Stimulated activated CD4-positive, alpha-beta T cell treated with anti-CD3 and anti-CD28 coated beads, Interleukin-12 subunit alpha, Interleukin-12 subunit beta, amount 100 ng/mL, for 48 hours (primary cell): ENCODE measurements around the gene MAB21L2.
"Not testable (repeated sequence)": the region's sequence is repeated elsewhere in the genome, so short reads cannot be mapped to it uniquely, and the experiment has no call there.

Experiments used
- DNase-seq, 3 donors: peaks; one replicate each; pipeline ENCODE4 v3.0.0-alpha.2; 2020; ENCODE audit warnings: low read depth in 2 of 3, low spot score in 1 of 3

The MAB21L2 gene

DNA sequence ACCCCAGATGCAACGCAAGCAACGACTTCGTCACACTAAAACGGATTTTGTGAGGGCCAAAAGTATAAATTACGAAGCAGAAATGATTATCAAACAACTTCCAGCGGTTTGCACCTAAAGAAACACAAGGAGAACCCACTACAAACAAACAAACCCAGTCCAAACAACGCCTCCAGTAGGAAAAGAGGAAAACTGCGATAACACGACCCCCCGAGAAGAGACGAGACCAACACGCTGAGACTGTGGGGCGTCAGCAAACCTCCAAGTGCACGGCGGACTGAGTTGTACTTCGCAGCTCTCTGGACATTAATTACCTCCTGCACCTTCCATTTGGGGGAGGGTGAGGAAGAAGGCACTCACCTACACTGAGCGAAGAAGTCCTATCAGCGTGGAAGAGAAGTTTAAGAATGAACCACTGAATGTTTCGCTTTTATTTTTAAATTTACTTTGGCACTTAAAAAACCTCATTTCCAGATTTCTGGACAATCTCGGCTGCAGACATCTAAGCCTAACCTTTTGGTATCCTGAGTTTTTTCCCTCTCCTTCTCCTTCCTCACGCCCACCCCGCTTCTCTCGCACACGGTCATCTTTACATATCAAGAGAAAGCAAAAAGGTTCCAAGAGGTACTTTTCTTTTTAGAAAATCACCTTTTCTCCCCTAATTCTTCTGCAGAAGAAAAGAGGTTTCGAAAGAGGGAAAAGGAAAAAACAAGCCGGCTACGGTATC is at the start of gene MAB21L2:
TSS of gene MAB21L2 (plus strand) at position 6 of the 727 bp plus-strand sequence. CDS start 879 bp downstream, outside the sequence.
- DNase-seq = no peak

DNA sequence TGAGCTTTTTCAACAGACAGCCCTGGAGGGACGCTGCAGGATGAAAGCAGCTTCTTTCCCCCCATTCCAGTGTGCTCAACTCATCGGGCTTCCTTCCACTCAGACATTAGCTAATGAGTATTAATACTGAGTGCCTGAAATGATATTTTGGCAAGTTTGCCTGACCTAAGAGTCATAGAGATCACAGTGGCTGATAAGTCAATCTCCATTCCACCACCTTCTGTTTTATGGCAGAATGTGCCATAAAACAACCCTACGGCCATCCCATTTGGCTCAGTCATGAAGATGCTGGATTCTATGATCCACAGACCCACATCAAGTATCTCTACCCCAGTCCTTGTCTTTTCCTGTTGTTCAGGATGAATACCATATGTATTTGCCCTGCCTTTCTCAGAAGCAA is 48.3 kb upstream of the MAB21L2 start:
- no peak for DNase-seq

GRCh38 chr4:150534818-150535217 is 47.1 kb upstream of the MAB21L2 start:
- DNase-seq = no peak

DNA sequence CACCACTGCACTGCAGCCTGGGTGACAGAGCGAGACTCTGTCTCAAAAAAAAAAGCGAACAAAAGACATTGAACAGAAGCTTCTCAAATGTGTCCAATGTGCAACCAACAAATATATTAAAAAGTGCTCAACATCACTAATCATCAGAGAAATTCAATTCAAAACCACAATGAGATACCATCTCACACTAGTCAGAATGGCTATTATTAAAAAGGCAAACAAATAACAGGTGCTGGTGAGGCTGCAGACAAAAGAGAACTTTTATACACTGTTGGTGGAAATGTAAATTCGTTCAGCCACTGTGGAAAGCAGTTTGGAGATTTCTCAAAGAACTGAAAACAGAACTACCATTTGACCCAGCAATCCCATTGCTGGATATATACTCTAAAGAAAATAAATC is 44.0 kb upstream of the MAB21L2 start:
- DNase-seq = not testable (repeated sequence)

- no peak for DNase-seq
Observed at GRCh38 chr4:150540536-150540935, 41.4 kb upstream of the MAB21L2 start.

- DNase-seq = no peak
Observed at GRCh38 chr4:150540959-150541360, 41.0 kb upstream of the MAB21L2 start.

DNA sequence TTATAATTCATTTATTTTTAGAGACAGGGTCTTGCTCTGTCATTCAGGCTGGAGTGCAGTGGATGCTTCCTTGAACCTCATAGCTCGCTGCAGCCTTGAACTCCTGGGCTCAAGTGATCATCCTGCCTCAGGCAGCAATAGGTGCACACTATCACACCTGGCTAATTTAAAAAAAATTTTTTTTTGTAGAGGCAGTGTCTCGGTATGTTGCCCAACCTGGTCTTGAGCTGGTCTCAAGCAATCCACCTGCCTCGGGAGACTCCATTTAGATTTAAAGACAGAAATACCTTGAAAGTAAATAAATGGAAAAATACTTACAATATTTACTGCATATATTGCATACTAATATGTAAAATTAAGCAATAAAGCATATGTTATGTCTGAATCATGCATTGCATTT is 40.3 kb upstream of the MAB21L2 start:
- no peak for DNase-seq

GRCh38 chr4:150543042-150543441 is 38.9 kb upstream of the MAB21L2 start:
- DNase-seq = no peak

DNA sequence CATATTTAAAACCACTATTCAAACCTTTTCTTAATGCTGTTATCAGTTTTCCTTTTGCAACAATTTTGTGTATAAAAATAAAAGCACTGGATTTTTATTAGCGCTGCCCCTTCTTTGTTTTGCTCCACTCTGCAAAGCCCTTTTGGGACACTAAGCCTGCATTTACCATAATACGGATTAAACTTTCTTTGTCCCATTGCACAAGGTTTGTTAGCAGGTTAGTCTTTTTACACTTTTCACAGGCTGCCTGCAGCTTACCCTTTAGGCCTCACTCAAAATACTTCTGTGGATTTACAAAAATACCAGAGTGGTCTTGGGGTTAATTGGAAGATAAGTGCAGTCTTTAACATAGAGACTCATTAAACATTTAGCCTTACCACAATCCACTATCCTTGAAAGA is 35.7 kb upstream of the MAB21L2 start:
- DNase-seq = no peak

DNA sequence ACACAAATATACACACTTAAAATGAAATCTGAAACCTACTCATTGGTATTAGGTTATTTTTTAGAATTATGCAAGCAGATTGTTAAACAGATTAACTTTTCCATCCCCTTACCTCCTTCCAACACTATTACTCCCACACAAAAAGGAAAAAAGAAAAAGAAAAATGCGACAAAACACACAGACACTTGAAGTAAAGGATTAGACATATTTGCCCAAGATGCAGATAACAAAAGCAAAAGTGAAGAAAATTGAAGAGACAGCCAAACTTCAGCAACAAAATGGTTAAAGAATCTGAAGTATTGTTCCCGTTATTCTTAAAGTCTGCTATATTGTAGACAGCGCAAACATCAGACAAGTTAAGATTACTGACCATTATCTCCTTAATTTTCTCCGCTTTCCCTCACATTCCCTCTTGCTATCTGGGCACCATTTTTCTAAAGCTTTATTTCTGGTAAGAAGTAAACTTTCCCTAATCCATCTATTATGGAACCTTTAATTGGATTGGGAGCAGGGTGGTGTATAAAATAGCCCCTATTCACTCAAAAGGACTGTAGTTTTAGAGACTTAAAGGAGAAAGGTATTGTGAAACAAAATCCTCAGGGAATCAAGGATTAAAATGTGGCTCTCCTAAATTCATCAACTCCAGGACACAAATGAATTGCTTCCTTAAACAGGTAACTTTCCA is 34.7 kb upstream of the MAB21L2 start:
- DNase-seq = no peak

DNA sequence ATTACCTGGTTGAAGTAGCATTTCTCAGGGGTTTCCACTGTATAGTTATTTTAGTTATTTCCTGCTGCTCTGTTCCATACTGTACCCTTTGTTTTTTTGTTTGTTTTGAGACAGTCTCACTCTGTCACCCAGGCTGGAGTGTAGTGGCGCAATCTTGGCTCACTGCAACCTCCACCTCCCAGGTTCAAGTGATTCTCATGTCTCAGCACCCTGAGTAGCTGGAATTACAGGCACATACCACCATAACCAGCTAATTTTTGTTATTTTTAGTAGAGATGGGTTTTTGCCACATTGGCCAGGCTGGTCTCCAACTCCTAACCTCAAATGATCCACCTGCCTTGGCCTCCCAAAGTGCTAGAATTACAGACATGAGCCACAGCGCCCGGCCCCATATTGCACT is 24.1 kb upstream of the MAB21L2 start:
- DNase-seq = not testable (repeated sequence)

DNA sequence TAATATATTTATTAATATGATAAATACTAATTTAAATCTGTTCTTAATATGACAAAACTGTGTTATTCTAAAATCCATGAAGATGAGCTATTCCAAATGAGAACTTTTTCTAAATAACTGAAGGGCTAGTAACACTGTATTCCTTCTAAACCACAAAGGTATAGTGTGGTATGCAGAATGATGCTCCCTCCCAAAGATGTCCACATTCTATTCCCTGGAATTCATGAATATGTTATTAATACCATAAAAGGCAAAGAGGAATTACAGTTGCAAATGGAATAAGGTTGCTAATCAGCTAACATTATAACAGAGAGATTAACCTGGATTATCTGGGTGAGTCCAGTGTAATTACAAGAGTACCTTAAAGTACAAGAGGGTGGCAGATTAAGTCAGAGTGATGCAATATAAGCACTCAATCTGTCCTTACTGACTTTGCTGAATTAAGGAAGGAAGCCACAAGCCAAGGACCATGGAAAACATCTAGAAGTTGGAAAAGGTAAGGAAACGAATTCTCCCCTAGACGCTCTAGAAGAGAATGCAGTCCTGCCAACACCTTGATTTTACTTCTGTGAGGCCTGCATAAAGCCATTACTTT is 20.7 kb upstream of the MAB21L2 start:
- DNase-seq = no peak

DNA sequence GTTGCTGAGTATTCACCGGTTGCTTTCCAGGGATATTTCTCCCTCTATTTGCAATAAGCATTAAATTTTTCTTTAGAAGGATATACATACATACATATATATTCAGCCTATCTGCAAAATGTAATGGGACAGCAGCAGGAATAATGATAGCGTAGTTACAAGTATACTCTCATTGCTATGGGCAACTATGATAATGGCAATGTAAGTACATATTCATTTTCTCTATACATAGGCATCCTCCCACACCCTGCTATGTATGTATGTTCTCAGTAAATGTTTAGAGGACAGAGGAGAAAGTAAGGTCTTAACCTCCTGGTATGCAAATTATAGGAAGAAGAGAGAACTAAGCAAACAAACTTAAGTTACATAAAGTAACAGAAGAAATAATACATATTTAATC is 19.7 kb upstream of the MAB21L2 start:
- DNase-seq = no peak

DNA sequence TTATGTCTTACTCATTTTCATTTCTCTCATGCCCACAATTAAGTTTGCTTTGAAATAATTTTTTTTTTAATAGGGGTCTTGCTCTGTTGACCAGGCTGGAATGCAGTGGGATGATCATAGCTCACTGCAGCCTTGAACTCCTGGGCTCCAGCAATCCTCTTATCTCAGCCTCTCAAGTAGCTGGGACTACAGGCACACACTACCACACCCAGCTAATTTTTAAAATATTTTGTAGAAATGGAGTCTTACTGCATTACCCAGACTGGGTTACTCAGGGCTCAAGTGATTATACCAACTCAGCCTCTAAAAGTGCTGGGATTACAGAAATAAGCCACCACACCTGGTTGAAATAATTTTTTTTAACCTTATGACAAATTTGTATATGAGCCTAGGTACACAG is 19.2 kb upstream of the MAB21L2 start:
- DNase-seq = no peak

DNA sequence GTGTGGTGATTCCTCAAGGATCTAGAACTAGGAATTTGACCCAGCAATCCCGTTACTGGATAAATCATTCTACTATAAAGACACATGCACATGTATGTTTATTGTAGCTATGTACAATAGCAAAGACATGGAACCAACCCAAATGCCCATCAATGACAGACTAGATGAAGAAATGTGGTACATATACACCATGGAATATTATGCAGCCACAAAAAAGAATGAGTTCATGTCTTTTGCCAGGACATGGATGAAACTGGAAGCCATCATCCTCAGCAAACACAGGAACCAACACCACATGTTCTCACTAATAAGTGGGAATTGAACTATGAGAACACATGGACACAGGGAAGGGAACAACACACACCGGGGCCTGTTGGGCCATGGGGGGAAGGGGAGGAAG is 17.0 kb upstream of the MAB21L2 start:
- DNase-seq = not testable (repeated sequence)

DNA sequence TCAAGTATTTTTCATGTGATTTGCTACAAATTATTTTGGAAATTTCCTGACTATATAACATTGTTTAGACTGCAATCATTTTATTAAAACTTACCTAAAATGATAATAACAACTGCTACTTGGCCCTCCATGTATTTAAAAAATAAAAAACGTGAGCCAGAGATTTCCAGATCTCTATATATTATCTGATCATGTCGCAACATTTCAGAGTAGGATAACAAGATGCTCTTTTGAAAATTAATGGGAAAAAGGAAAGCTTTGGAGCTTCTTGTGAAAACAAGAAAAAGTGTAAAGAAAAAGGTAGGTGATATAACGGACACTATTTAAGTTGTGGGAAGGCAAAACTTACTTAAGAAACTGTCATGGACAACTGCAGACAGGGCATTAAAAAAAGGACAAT is 14.9 kb upstream of the MAB21L2 start:
- no peak for DNase-seq

GRCh38 chr4:150569384-150569987 is 12.5 kb upstream of the MAB21L2 start:
- no peak for DNase-seq

DNA sequence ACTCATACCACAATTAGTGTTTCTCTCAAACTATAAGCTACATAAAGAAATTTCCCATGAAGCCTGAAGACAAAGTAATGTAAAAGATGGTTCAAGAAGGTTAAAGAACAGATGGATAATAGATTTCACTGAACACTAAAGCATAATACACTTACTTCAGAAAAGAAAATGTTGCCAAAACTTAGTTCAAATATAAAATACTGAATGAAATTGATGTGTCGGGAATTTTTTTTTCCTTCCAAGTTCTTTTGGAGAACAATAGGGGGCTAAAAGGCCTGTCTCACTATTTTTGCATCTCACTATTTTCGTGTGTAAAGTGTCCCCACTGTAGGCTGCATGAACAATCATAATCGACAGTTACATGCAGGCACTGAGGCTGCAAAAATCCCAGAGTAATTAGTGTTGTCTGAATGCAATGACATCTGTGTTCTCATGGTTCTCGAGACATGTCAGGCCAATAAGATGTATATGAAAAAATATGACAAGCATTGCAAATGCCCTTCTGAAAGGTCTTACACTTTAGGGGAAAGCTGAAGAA is 11.9 kb upstream of the MAB21L2 start:
- no peak for DNase-seq

- no peak for DNase-seq
Observed at GRCh38 chr4:150570862-150571261, 11.1 kb upstream of the MAB21L2 start.

GRCh38 chr4:150572704-150573504 is 9.0 kb upstream of the MAB21L2 start:
- DNase-seq = no peak

DNA sequence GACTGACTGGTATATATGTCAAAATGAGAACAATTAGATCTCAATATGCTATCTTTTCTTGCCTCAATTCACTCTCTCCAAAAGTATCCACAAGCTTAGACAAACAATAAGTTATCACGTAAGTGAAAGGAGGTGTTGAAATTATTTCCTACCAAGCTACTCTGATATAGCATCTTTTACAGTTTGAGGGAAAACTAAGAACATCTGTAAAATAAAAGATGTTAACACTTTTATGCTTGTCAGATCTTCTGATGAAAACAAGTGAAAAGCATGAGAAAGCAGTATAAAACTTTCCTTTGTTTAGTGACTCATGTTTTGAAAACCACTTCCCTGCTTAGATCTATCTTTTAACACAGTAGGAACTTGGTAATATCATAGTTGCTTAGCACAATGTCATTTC is 8.4 kb upstream of the MAB21L2 start:
- no peak for DNase-seq
